SK-N-SH (cell line): ENCODE measurements around the gene RAB1A. TPM values are rescaled to one million over a fixed set of nuclear protein-coding genes. Genes with fewer than 3 reads are reported as not detected.

Source experiments
- CTCF ChIA-PET: fragments of 300-600, 350-600 bp; formaldehyde crosslinking; extraction: SDS; loops from one replicate; lab custom pipeline; 2021; lab: Yijun Ruan, JAX
- POLR2A ChIA-PET: fragments of 350-600 bp; sonication (Branson Sonifier 250); formaldehyde crosslinking; extraction: SDS; loops from one replicate; lab custom pipeline; 2020; ENCODE audit warnings: antibody characterized with exemption, inconsistent platforms; lab: Yijun Ruan, JAX
- DNase-seq: peaks from one replicate; pipeline ENCODE4 v3.0.0; 2012
- H2AFZ ChIP-seq: fragments of 200-600 bp; sonication (generic); 2 replicates; pipeline ENCODE4 v1.8.1; 2016; ENCODE audit warnings: antibody characterized with exemption, mild to moderate bottlenecking, low read depth
- H3F3A ChIP-seq: fragments of 200-600 bp; sonication (generic); replicated peaks from 2 replicates; pipeline ENCODE3; 2016; ENCODE audit warnings: antibody characterized with exemption, mild to moderate bottlenecking; ENCODE audit not compliant: insufficient read depth
- H3K27ac ChIP-seq, 2 experiments: fragments of 200-500 bp in 1 of 2; fragments of 200-600 bp in 1 of 2; sonication (Bioruptor generic) in 1 of 2; sonication (generic), shearing (Covaris generic) in 1 of 2; 2 replicates each; pipeline versions ENCODE4 v1.5.1 to v1.6.1; 2014 to 2016; ENCODE audit warnings: low read depth in 2 of 2, inconsistent platforms in 1 of 2, low read length in 1 of 2, mild to moderate bottlenecking in 1 of 2, mixed read lengths in 1 of 2
- H3K27me3 ChIP-seq: fragments of 200-600 bp; sonication (generic), shearing (Covaris generic); 2 replicates; pipeline ENCODE4 v1.6.1; 2016; ENCODE audit warnings: mixed run types; ENCODE audit not compliant: insufficient read depth
- H3K36me3 ChIP-seq, 2 experiments: fragments of 200-500 bp in 1 of 2; fragments of 200-600 bp in 1 of 2; sonication (Bioruptor generic) in 1 of 2; sonication (generic) in 1 of 2; replicated peaks in 1 of 2; 2 replicates each; pipeline versions ENCODE3 to v1.5.1; 2014 to 2016; ENCODE audit warnings: low read length in 1 of 2, mild to moderate bottlenecking in 1 of 2; ENCODE audit not compliant: insufficient read depth in 2 of 2, control insufficient read depth in 1 of 2
- H3K4me1 ChIP-seq, 2 experiments: fragments of 200-500 bp in 1 of 2; fragments of 200-600 bp in 1 of 2; sonication (Bioruptor generic) in 1 of 2; sonication (generic), shearing (Covaris generic) in 1 of 2; 2 replicates each; pipeline versions ENCODE4 v1.5.1 to v1.6.1; 2014 to 2016; ENCODE audit warnings: low read depth in 1 of 2, low read length in 1 of 2, mixed run types in 1 of 2; ENCODE audit not compliant: insufficient read depth in 2 of 2, control insufficient read depth in 1 of 2
- H3K4me2 ChIP-seq: fragments of 200-600 bp; sonication (generic), shearing (Covaris generic); 2 replicates; pipeline ENCODE4 v1.6.1; 2017; ENCODE audit warnings: mixed run types
- H3K4me3 ChIP-seq, 2 experiments: fragments of 200-500 bp in 1 of 2; fragments of 200-600 bp in 1 of 2; sonication (Bioruptor generic) in 1 of 2; sonication (generic), shearing (Covaris generic) in 1 of 2; 2 replicates each; pipeline versions ENCODE4 v1.5.1 to v1.8.1; 2014 to 2016; ENCODE audit warnings: low read depth in 2 of 2, inconsistent platforms in 1 of 2, low read length in 1 of 2, mild to moderate bottlenecking in 1 of 2, mixed read lengths in 1 of 2, moderate library complexity in 1 of 2
- H3K79me2 ChIP-seq: fragments of 200-600 bp; sonication (generic); 2 replicates; pipeline ENCODE4 v1.8.1; 2017; ENCODE audit warnings: mild to moderate bottlenecking; ENCODE audit not compliant: insufficient read depth
- H3K9ac ChIP-seq: fragments of 200-600 bp; sonication (generic); 2 replicates; pipeline ENCODE4 v1.6.1; 2017; ENCODE audit warnings: mixed run types
- H3K9me2 ChIP-seq: fragments of 200-600 bp; sonication (generic); 2 replicates; pipeline ENCODE4 v1.6.1; 2017; ENCODE audit warnings: mixed run types
- H3K9me3 ChIP-seq: fragments of 200-600 bp; sonication (generic); 2 replicates; pipeline ENCODE4 v1.6.1; 2017; ENCODE audit warnings: mixed run types, mild to moderate bottlenecking, moderate library complexity
- H4K20me1 ChIP-seq: fragments of 200-600 bp; sonication (generic); 2 replicates; pipeline ENCODE4 v1.6.1; 2017; ENCODE audit warnings: mild to moderate bottlenecking, mixed run types; ENCODE audit not compliant: insufficient read depth
- CTCF ChIP-seq: fragments of 200-600 bp; sonication (generic); IDR thresholded peaks from 2 replicates; pipeline ENCODE4 v1.6.1; 2017; ENCODE audit warnings: antibody characterized with exemption, mild to moderate bottlenecking, moderate library complexity
- ELF1 ChIP-seq: IDR thresholded peaks from 2 replicates; pipeline ENCODE4 v1.4.0; 2012
- EP300 ChIP-seq, 2 experiments: IDR thresholded peaks; 2 replicates each; pipeline versions ENCODE4 v1.4.0 to v1.6.1; 2012; ENCODE audit warnings: borderline replicate concordance in 1 of 2, low read depth in 1 of 2, low read length in 1 of 2
- GABPA ChIP-seq: IDR thresholded peaks from 2 replicates; pipeline ENCODE4 v1.4.0; 2012; ENCODE audit warnings: low read depth, mild to moderate bottlenecking
- JUND ChIP-seq: IDR thresholded peaks from 2 replicates; pipeline ENCODE4 v1.4.0; 2012
- MAX ChIP-seq: IDR thresholded peaks from 2 replicates; pipeline ENCODE4 v1.4.0; 2012; ENCODE audit warnings: low read depth
- MEF2A ChIP-seq: IDR thresholded peaks from 2 replicates; pipeline ENCODE4 v1.4.0; 2012; ENCODE audit warnings: low read depth, borderline replicate concordance
- POLR2AphosphoS5 ChIP-seq: IDR thresholded peaks from 2 replicates; pipeline ENCODE4 v1.6.1; 2012; ENCODE audit warnings: low read depth, low read length
- RAD21 ChIP-seq: IDR thresholded peaks from 2 replicates; pipeline ENCODE4 v1.6.1; 2012; ENCODE audit warnings: mild to moderate bottlenecking, low read length
- RCOR1 ChIP-seq: fragments of 150-350 bp; IDR thresholded peaks from 2 replicates; pipeline ENCODE4 v1.6.1; 2017; ENCODE audit warnings: antibody characterized with exemption, low read length
- REST ChIP-seq: IDR thresholded peaks from 2 replicates; pipeline ENCODE4 v1.6.1; 2012; ENCODE audit warnings: mild to moderate bottlenecking, low read depth, low read length, moderate library complexity
- RXRA ChIP-seq: IDR thresholded peaks from 2 replicates; pipeline ENCODE4 v1.4.0; 2012; ENCODE audit warnings: low read depth, mild to moderate bottlenecking, borderline replicate concordance
- WGBS: methylation state at CpG from one replicate; pipeline ENCODE4 v1.1.6; 2017; ENCODE audit warnings: low lambda C conversion rate; 5-methylcytosine and 5-hydroxymethylcytosine counted together
- polyA plus RNA-seq, 3 experiments: library from polyadenylated mRNA; depleted of rRNA; stranded (reverse); fragments of >200 nt; gene quantifications; 2 replicates each; pipeline ENCODE4 v1.2.3, GENCODE V29; 2012
- TF ChIP-seq, protein P1 (sequence below): fragments of 150-350 bp; IDR thresholded peaks from 2 replicates; pipeline ENCODE4 v1.6.1; 2017; ENCODE audit warnings: antibody characterized with exemption, low read length, low read depth, borderline replicate concordance
- TF ChIP-seq, protein P2 (sequence below): IDR thresholded peaks from 2 replicates; pipeline ENCODE4 v1.4.0; 2012; ENCODE audit warnings: low read depth, borderline replicate concordance

Gene RAB1A
- polyA plus RNA-seq, 1 of the 3 experiments (the other 2 are of a cell fraction): 113 TPM

DNA sequence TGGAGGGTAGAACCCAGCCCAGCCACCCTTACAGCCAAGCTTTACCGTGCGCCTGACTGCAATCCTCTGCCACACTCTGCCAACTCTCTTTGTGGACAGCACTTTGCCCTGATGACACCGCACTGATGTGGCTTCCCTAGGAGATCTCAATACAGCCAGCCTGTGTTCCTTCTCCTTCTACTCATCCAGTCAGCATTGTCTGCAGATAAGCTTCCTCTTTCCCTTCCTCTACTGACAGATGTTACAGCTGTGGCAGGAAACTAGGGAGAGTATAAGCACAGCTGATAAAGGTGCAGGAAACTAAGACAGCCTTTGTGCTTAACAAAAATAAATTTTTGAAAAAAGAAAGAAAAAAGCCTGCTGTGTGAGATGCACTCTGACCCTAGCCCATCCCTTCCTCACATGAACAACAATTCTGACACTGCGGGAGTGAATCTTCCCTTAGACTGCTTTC lies 48.6 kb downstream of the RAB1A start:
- no peak for TF ChIP-seq EP300 (IDR thresholded peaks at IDR 0.05; ENCODE audit: borderline replicate concordance in 1 of 2, low read depth in 1 of 2, low read length in 1 of 2)
- TF ChIP-seq RCOR1: no peak
- TF ChIP-seq, all 33 proteins: peak for 0
- WGBS: 98% methylated on average over 4 of the region's 4 CpGs
- no peak for DNase-seq
- Histone ChIP-seq H3K4me1 (no peaks in the 10 kb centered on the region; a peak in 1 of 4 replicates), H3K4me3 (no peak overlapping the region), H3K79me2 (peaks cover 49% of the 10 kb centered on the region), H3K4me2 (no peak overlapping the region), H3K27me3 (no peaks in the 10 kb centered on the region), H3F3A (peaks cover 3% of the 10 kb centered on the region), H2AFZ (no peak overlapping the region), H3K36me3 (peaks cover 75 to 85% of the 10 kb centered on the region in 2 experiments), H3K9me2 (no peaks in the 10 kb centered on the region), H3K27ac (no peak overlapping the region), H3K9me3 (no peaks in the 10 kb centered on the region), H3K9ac (no peak overlapping the region), H4K20me1 (peaks cover 18% of the 10 kb centered on the region)
- CTCF ChIA-PET: no interaction called here
- POLR2A ChIA-PET: no interaction called here

DNA sequence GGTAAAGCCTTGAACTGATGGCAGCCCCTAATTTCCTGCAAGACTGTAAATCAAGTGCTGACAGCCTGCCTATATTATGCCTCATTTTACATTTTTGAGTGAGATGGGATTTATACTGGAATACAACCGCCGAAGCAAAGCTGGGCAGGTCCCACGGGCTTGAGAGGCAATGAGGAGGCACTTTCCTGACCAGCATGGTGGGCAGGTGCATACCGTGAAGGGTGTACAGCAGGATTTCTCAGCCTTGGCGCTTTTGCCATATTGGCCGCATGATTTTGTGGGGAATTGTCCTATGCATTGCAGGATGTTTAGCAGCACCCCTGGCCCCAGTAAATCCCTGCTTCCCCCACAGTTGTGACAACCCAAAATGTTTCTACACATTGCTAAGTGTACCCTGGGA lies 50.9 kb downstream of the RAB1A start:
- H3K9me2 ChIP-seq: no peaks in the 10 kb centered on the region
- H2AFZ ChIP-seq: no peak overlapping the region
- no peak overlapping the region for H3K4me2 ChIP-seq
- ChIA-PET POLR2A (no interaction called here), CTCF (interaction anchor here (1.0 kb wide), 1 partner anchor 108 kb away, joined by 4 read pairs; no protein-coding TSS in a partner anchor)
- peaks cover 30% of the 10 kb centered on the region; the same call in 1 of the 2 replicates for H3K79me2 ChIP-seq
- no peak overlapping the region for H3K4me3 ChIP-seq
- peaks cover 13% of the 10 kb centered on the region for H3F3A ChIP-seq
- no peak overlapping the region for H3K9ac ChIP-seq
- TF ChIP-seq POLR2AphosphoS5: 0 out of 2 replicates have a peak, but pooled peaks have one; percentile 9
- TF ChIP-seq CTCF: no peak
- H3K36me3 ChIP-seq: peaks cover 72 to 79% of the 10 kb centered on the region in 2 experiments
- peaks cover 6% of the 10 kb centered on the region for H4K20me1 ChIP-seq
- H3K27ac ChIP-seq: no peak overlapping the region
- H3K27me3 ChIP-seq: no peaks in the 10 kb centered on the region
- H3K4me1 ChIP-seq: no peaks in the 10 kb centered on the region; a peak in 1 of 4 replicates
- DNase-seq: no peak
- no peaks in the 10 kb centered on the region for H3K9me3 ChIP-seq
- 96% methylated on average over 6 of the region's 6 CpGs for WGBS

DNA sequence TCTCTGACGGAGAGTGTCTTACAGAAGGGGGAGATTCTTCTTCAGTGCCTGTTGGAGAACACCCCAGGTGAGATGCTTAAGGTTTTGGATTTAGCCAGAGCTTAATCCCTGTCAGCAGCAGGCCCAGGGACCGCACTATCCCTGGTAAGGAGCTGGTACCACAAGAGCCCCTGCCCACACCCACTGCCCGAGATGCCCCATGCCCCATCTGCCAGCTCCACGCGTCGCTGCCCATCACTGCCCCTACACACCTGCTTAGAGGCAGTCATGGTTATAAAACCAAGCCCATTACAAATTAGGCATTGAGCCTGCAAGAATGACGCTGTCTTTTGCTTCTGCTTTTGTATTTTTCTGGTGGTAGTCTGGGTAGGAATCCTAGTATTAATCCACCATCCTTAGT lies 52.0 kb downstream of the RAB1A start:
- POLR2A ChIA-PET: no interaction called here
- CTCF ChIA-PET: no interaction called here
- H3K4me2 ChIP-seq: no peak overlapping the region
- no peaks in the 10 kb centered on the region; a peak in 1 of 4 replicates for H3K4me1 ChIP-seq
- H3K4me3 ChIP-seq: no peak overlapping the region
- no peak for DNase-seq
- peaks cover 72 to 77% of the 10 kb centered on the region in 2 experiments for H3K36me3 ChIP-seq
- H4K20me1 ChIP-seq: no peaks in the 10 kb centered on the region; the same call in 1 of the 2 replicates
- no peaks in the 10 kb centered on the region for H3K9me2 ChIP-seq
- H3K9ac ChIP-seq: no peak overlapping the region
- no peaks in the 10 kb centered on the region for H3K27me3 ChIP-seq
- no peaks in the 10 kb centered on the region for H3K9me3 ChIP-seq
- H3F3A ChIP-seq: peaks cover 13% of the 10 kb centered on the region
- peaks cover 18% of the 10 kb centered on the region; the same call in 1 of the 2 replicates for H3K79me2 ChIP-seq
- H3K27ac ChIP-seq: no peak overlapping the region
- WGBS: 95% methylated on average over 7 of the region's 7 CpGs
- H2AFZ ChIP-seq: no peak overlapping the region
- TF ChIP-seq MAX (no peak), GABPA (no peak), RXRA (no peak), RAD21 (no peak), MEF2A (no peak), REST (no peak), ELF1 (no peak), JUND (no peak)
- TF ChIP-seq, protein P1, sequence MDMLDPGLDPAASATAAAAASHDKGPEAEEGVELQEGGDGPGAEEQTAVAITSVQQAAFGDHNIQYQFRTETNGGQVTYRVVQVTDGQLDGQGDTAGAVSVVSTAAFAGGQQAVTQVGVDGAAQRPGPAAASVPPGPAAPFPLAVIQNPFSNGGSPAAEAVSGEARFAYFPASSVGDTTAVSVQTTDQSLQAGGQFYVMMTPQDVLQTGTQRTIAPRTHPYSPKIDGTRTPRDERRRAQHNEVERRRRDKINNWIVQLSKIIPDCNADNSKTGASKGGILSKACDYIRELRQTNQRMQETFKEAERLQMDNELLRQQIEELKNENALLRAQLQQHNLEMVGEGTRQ: no peak
- TF ChIP-seq, protein P2, sequence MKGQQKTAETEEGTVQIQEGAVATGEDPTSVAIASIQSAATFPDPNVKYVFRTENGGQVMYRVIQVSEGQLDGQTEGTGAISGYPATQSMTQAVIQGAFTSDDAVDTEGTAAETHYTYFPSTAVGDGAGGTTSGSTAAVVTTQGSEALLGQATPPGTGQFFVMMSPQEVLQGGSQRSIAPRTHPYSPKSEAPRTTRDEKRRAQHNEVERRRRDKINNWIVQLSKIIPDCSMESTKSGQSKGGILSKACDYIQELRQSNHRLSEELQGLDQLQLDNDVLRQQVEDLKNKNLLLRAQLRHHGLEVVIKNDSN: no peak
